GM19043 (cell line): ENCODE results near the gene PPP1CA.

Experiments used
- ATAC-seq: cut with Tn5 transposase; IDR thresholded peaks from one replicate; pipeline ENCODE4 v1.9.1; 2021; ENCODE audit warnings: low read depth; ENCODE audit not compliant: unreplicated experiment

Gene PPP1CA

GRCh38 chr11:67401495-67402191 is at the start of gene PPP1CA:
Gene PPP1CA, minus strand, starts transcription at chr11:67401858. Its CDS starts 76 bp downstream, at chr11:67401782.
- ATAC-seq, result peak; percentile 47

- no peak for ATAC-seq
Measured at GRCh38 chr11:67450796-67451657, 49.4 kb upstream of the PPP1CA start.

- no peak for ATAC-seq
Measured at GRCh38 chr11:67449116-67449844, 47.6 kb upstream of the PPP1CA start.

- ATAC-seq, result no peak
Measured at GRCh38 chr11:67448220-67448609, 46.6 kb upstream of the PPP1CA start.

- no peak for ATAC-seq
Measured at GRCh38 chr11:67445515-67445914, 43.9 kb upstream of the PPP1CA start.

- ATAC-seq, result no peak
Measured at GRCh38 chr11:67442504-67443404, 41.1 kb upstream of the PPP1CA start.

GRCh38 chr11:67441731-67442351 is 40.2 kb upstream of the PPP1CA start:
- no peak for ATAC-seq

GRCh38 chr11:67441098-67441563 is 39.5 kb upstream of the PPP1CA start:
- ATAC-seq, result no peak

- ATAC-seq, result no peak
Measured at GRCh38 chr11:67440229-67441097, 38.8 kb upstream of the PPP1CA start.

GRCh38 chr11:67439321-67440228 is 37.9 kb upstream of the PPP1CA start:
- no peak for ATAC-seq

- ATAC-seq, result no peak
Measured at GRCh38 chr11:67438158-67438902, 36.7 kb upstream of the PPP1CA start.

GRCh38 chr11:67437809-67438157 is 36.1 kb upstream of the PPP1CA start:
- no peak for ATAC-seq

- no peak for ATAC-seq
Measured at GRCh38 chr11:67437082-67437808, 35.6 kb upstream of the PPP1CA start, which contains the start of gene PTPRCAP. Gene PTPRCAP, minus strand, starts transcription at chr11:67437682. Its CDS starts 63 bp downstream, at chr11:67437619.

- ATAC-seq, result peak; percentile 42
Measured at GRCh38 chr11:67436459-67437081, 34.9 kb upstream of the PPP1CA start.

- no peak for ATAC-seq
Measured at GRCh38 chr11:67435727-67436458, 34.2 kb upstream of the PPP1CA start.
